ENCODE results near the gene WASF2.
A peak's percentile ranks its signal among the peaks of the same experiment; 100 is the strongest.

WASF2 gene

GRCh38 chr1:27496604-27497155, 6.7 kb upstream of the WASF2 start:
- Histone ChIP-seq H3K79me2 (no peaks in the 10 kb centered on the region), H3K4me3 (ENCODE audit: low read depth, low read length) (no peak overlapping the region), H3K4me1 (no peaks in the 10 kb centered on the region), H3K4me2 (ENCODE audit: low read length) (no peak overlapping the region), H3K9ac (no peak overlapping the region), H3K27ac (no peak overlapping the region), H3K9me3 (ENCODE audit: control insufficient read depth, low read length) (no peaks in the 10 kb centered on the region), H2AFZ (no peak overlapping the region), H3K27me3 (ENCODE audit: control insufficient read depth, insufficient read depth, low read length) (no peaks in the 10 kb centered on the region), H3K36me3 (ENCODE audit: control insufficient read depth, insufficient read depth, low read length) (no peaks in the 10 kb centered on the region)
- TF ChIP-seq CTCF (IDR thresholded peaks at IDR 0.05) = peak; percentile 8

GRCh38 chr1:27492796-27493195, 2.8 kb upstream of the WASF2 start:
- H3K27ac ChIP-seq = peak overlapping the region; percentile 64
- H3K36me3 ChIP-seq (ENCODE audit: control insufficient read depth, insufficient read depth, low read length) = no peaks in the 10 kb centered on the region
- no peak overlapping the region for H3K4me2 ChIP-seq (ENCODE audit: low read length)
- no peaks in the 10 kb centered on the region for H3K9me3 ChIP-seq (ENCODE audit: control insufficient read depth, low read length)
- no peaks in the 10 kb centered on the region for H3K4me1 ChIP-seq
- H3K79me2 ChIP-seq = peaks cover 7% of the 10 kb centered on the region
- H3K9ac ChIP-seq = no peak overlapping the region
- H3K4me3 ChIP-seq (ENCODE audit: low read depth, low read length) = no peak overlapping the region
- H3K27me3 ChIP-seq (ENCODE audit: control insufficient read depth, insufficient read depth, low read length) = no peaks in the 10 kb centered on the region
- TF ChIP-seq CTCF (IDR thresholded peaks at IDR 0.05) = no peak
- H2AFZ ChIP-seq = no peak overlapping the region

GRCh38 chr1:27491748-27492700, 2.1 kb upstream of the WASF2 start:
- Histone ChIP-seq H3K27me3 (ENCODE audit: control insufficient read depth, insufficient read depth, low read length) (no peaks in the 10 kb centered on the region), H3K9me3 (ENCODE audit: control insufficient read depth, low read length) (no peaks in the 10 kb centered on the region), H3K79me2 (peaks cover 7% of the 10 kb centered on the region), H3K4me2 (ENCODE audit: low read length) (no peak overlapping the region), H3K4me1 (no peaks in the 10 kb centered on the region), H3K4me3 (ENCODE audit: low read depth, low read length) (no peak overlapping the region), H3K36me3 (ENCODE audit: control insufficient read depth, insufficient read depth, low read length) (no peaks in the 10 kb centered on the region), H3K27ac (peak overlapping the region; percentile 64), H3K9ac (no peak overlapping the region), H2AFZ (peak overlapping the region; percentile 42)
- no peak for TF ChIP-seq CTCF (IDR thresholded peaks at IDR 0.05)

GRCh38 chr1:27489501-27489972, 430 bp downstream of the WASF2 start:
- Histone ChIP-seq H3K4me2 (ENCODE audit: low read length) (peak overlapping the region; percentile 88), H3K79me2 (peaks cover 11% of the 10 kb centered on the region), H3K9ac (peak overlapping the region; percentile 84), H2AFZ (peak overlapping the region; percentile 50), H3K4me3 (ENCODE audit: low read depth, low read length) (peak overlapping the region; percentile 99), H3K9me3 (ENCODE audit: control insufficient read depth, low read length) (no peaks in the 10 kb centered on the region), H3K4me1 (no peaks in the 10 kb centered on the region), H3K27me3 (ENCODE audit: control insufficient read depth, insufficient read depth, low read length) (no peaks in the 10 kb centered on the region), H3K36me3 (ENCODE audit: control insufficient read depth, insufficient read depth, low read length) (no peaks in the 10 kb centered on the region), H3K27ac (peak overlapping the region; percentile 79)
- TF ChIP-seq CTCF (IDR thresholded peaks at IDR 0.05) = no peak

All from parathyroid adenoma (tissue), 2 donors.